PC-9 (cell line): ENCODE results near the gene CAPN10. TPM values are rescaled to one million over a fixed set of nuclear protein-coding genes. Genes with fewer than 3 reads are reported as not detected.
A peak's percentile ranks its signal among the peaks of the same experiment; 100 is the strongest.

Source experiments
- BruUV-seq: library from RNA; stranded (reverse); fragments of 400-500 nt; replicated peaks from 2 replicates; lab custom pipeline; 2021; lab: Mats Ljungman, UMichigan
- CTCF ChIA-PET: fragments of 300-600 bp; sonication (Branson Sonifier 250); formaldehyde crosslinking; loops from one replicate; lab custom pipeline; 2022; ENCODE audit warnings: antibody characterized with exemption; lab: Charles Lee
- POLR2A ChIA-PET: fragments of 300-600 bp; sonication (Branson Sonifier 250); formaldehyde crosslinking; loops from one replicate; lab custom pipeline; 2022; ENCODE audit warnings: antibody characterized with exemption; ENCODE audit not compliant: unreplicated experiment; lab: Charles Lee
- DNase-seq, 2 experiments: peaks; one replicate each; pipeline versions ENCODE4 v3.0.0 to v3.0.0-alpha.2; 2015 to 2022; ENCODE audit warnings: mixed read lengths in 1 of 2
- H2AFZ ChIP-seq: fragments of 200-600 bp; sonication (generic); 2 replicates; pipeline ENCODE4 v1.8.1; 2017; ENCODE audit warnings: antibody characterized with exemption
- H3F3A ChIP-seq: fragments of 200-600 bp; sonication (generic); 2 replicates; pipeline ENCODE4 v1.8.1; 2017; ENCODE audit warnings: antibody characterized with exemption, mild to moderate bottlenecking, low read depth; ENCODE audit not compliant: insufficient read depth
- H3K27ac ChIP-seq: fragments of 200-600 bp; sonication (generic); 2 replicates; pipeline ENCODE4 v1.6.1; 2016; ENCODE audit warnings: mixed run types
- H3K27me3 ChIP-seq: fragments of 200-600 bp; sonication (generic); 2 replicates; pipeline ENCODE4 v1.6.1; 2016; ENCODE audit warnings: low read depth, mixed run types; ENCODE audit not compliant: insufficient read depth
- H3K36me3 ChIP-seq: fragments of 200-600 bp; sonication (generic); 2 replicates; pipeline ENCODE4 v1.6.1; 2016; ENCODE audit warnings: low read depth, mixed run types
- H3K4me1 ChIP-seq: fragments of 200-600 bp; sonication (generic); replicated peaks from 2 replicates; pipeline ENCODE4 v1.6.1; 2016; ENCODE audit warnings: mixed run types; ENCODE audit not compliant: insufficient read depth
- H3K4me2 ChIP-seq: fragments of 200-600 bp; sonication (generic); 2 replicates; pipeline ENCODE4 v1.6.1; 2017; ENCODE audit warnings: mixed run types
- H3K4me3 ChIP-seq: fragments of 200-600 bp; sonication (generic); 2 replicates; pipeline ENCODE4 v1.6.1; 2016; ENCODE audit warnings: mixed run types
- H3K79me2 ChIP-seq: fragments of 200-600 bp; sonication (generic); 2 replicates; pipeline ENCODE4 v1.6.1; 2017; ENCODE audit warnings: low read depth, mixed run types
- H3K9me2 ChIP-seq: fragments of 200-600 bp; sonication (generic); 2 replicates; pipeline ENCODE4 v1.8.1; 2017; ENCODE audit warnings: mild to moderate bottlenecking; ENCODE audit not compliant: insufficient read depth
- H3K9me3 ChIP-seq: fragments of 200-600 bp; sonication (generic); 2 replicates; pipeline ENCODE4 v1.8.1; 2016; ENCODE audit warnings: low read depth; ENCODE audit not compliant: insufficient read depth
- H4K20me1 ChIP-seq: fragments of 200-600 bp; sonication (generic); 2 replicates; pipeline ENCODE4 v1.8.1; 2017; ENCODE audit not compliant: insufficient read depth
- CTCF ChIP-seq: fragments of 200-600 bp; sonication (generic); conservative IDR thresholded peaks from 2 replicates; pipeline ENCODE4 v1.6.1; 2017; ENCODE audit warnings: mixed run types, antibody characterized with exemption, mild to moderate bottlenecking, moderate library complexity
- EZH2 ChIP-seq: fragments of 200-600 bp; sonication (generic); IDR thresholded peaks from 2 replicates; pipeline ENCODE4 v1.8.0; 2017; ENCODE audit warnings: antibody characterized with exemption, low read depth
- intact Hi-C: fragments of 100-400 bp; cut with micrococcal nuclease; formaldehyde crosslinking; loops from one replicate; pipeline ENCODE4 v1.10.0; 2022; ENCODE audit not compliant: unreplicated experiment
- total RNA-seq: library from RNA; stranded (reverse); gene quantifications from 2 replicates; pipeline ENCODE4 v1.2.3, GENCODE V29; 2021

The CAPN10 gene
- total RNA-seq, 1 experiment from 2014 or later: 49.8 TPM

DNA sequence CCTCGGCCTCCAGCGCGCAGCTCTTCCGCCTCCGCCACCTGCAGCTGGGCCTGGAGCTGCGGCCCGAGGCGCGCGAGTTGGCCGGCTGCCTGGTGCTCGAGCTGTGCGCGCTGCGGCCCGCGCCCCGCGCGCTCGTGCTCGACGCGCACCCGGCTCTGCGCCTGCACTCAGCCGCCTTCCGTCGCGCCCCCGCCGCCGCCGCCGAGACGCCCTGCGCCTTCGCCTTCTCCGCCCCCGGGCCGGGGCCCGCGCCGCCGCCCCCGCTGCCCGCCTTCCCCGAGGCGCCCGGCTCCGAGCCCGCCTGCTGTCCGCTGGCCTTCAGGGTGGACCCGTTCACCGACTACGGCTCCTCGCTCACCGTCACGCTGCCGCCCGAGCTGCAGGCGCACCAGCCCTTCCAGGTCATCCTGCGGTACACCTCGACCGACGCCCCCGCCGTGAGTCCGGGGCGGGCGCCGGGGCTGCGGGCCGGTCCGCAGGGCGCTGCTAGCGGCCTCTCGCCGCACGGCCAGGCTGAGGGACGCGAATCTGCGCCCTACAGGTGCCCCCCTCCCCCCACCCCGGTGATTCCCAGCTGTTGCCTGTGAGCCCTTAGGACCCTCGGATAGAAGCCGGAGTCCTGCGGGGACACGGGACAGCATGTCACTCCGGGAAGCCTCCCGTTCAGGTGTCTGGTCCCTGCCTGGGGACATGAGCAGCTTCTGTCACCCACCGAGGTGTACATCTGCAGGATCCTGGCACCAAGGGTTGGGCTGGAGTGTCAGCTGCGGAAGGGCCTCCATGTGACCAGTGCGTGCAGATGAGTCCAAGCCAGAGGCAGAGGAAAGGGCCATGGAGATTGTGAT, 17.6 kb upstream of the CAPN10 start:
- H3K9me2 ChIP-seq: no peaks in the 10 kb centered on the region
- no TSS peak for BruUV-seq
- no peak overlapping the region for H2AFZ ChIP-seq
- H3K36me3 ChIP-seq: no peaks in the 10 kb centered on the region
- peak overlapping the region; percentile 99 for H3K4me2 ChIP-seq
- intact Hi-C loops: loop anchor here (5.0 to 10.0 kb wide), 7 partner anchors 57 to 504 kb away; partner anchors contain the start of gene GPC1
- H3K4me1 ChIP-seq: peaks cover 49% of the 10 kb centered on the region
- H3K9me3 ChIP-seq: no peaks in the 10 kb centered on the region
- CTCF ChIA-PET: interaction anchor here (0.6 to 0.8 kb wide), 3 partner anchors 8 to 802 kb away, joined by 3 to 9 read pairs (median 7); no protein-coding TSS in a partner anchor
- H4K20me1 ChIP-seq: peaks cover 44% of the 10 kb centered on the region
- TF ChIP-seq EZH2 (no peak), CTCF (no peak; the same call in 1 of the 2 replicates)
- POLR2A ChIA-PET: interaction anchor here (0.5 kb wide), 1 partner anchor 9 kb away, joined by 3 read pairs; no protein-coding TSS in a partner anchor
- peak in 1 of 2 experiments; percentile 76 for DNase-seq
- no peak overlapping the region for H3K27ac ChIP-seq
- peak overlapping the region; percentile 81 for H3K4me3 ChIP-seq
- H3K27me3 ChIP-seq: no peaks in the 10 kb centered on the region
- peaks cover 50% of the 10 kb centered on the region for H3K79me2 ChIP-seq
- peaks cover 18% of the 10 kb centered on the region for H3F3A ChIP-seq

- H2AFZ ChIP-seq: no peak overlapping the region
- no peak for TF ChIP-seq CTCF
- H3K79me2 ChIP-seq: peaks cover 43% of the 10 kb centered on the region
- H4K20me1 ChIP-seq: peaks cover 51% of the 10 kb centered on the region
- peaks cover 43% of the 10 kb centered on the region for H3K4me1 ChIP-seq
- DNase-seq: no peak
- H3K9me2 ChIP-seq: no peaks in the 10 kb centered on the region
- H3K9me3 ChIP-seq: no peaks in the 10 kb centered on the region
- no peaks in the 10 kb centered on the region for H3K27me3 ChIP-seq
- POLR2A ChIA-PET: interaction anchor here (0.5 kb wide), 1 partner anchor 9 kb away, joined by 3 read pairs; no protein-coding TSS in a partner anchor
- BruUV-seq: TSS peak; percentile 14
- peaks cover 15% of the 10 kb centered on the region for H3F3A ChIP-seq
- CTCF ChIA-PET: interaction anchor here (0.6 to 0.8 kb wide), 3 partner anchors 8 to 802 kb away, joined by 3 to 9 read pairs (median 7); no protein-coding TSS in a partner anchor
- H3K4me2 ChIP-seq: peak overlapping the region; percentile 99
- no peaks in the 10 kb centered on the region for H3K36me3 ChIP-seq
- H3K4me3 ChIP-seq: peak overlapping the region; percentile 81
- no peak overlapping the region for H3K27ac ChIP-seq
- intact Hi-C loops: loop anchor here (5.0 to 10.0 kb wide), 7 partner anchors 57 to 505 kb away; partner anchors contain the start of gene GPC1
Observed at GRCh38 chr2:240569523-240569997, 17.0 kb upstream of the CAPN10 start.

DNA sequence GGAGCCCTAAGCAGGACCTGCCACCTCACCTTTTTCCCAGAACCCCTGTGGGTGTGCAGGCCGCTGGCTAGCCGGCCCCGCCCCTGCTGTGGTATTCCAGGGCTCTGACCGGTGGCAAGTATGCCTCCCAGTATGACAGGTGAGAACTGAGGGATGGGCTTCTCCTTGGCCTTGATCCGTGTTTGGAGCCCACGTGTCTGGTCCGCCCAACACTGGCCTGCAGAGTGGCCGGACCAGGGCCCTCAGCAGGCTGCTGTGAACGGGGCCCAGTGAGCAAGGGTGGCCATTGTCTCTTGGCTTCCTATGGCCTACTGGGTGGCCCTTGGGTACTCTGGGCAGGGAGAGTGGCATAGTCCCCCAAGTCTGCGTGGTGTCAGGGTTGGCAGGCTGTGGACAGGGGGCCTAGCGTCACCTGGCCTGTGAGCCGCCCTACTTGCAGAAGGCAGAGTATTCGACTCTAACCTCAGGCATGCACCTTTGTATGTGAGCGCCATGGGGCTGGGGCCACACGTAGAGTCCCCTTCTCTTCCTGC, 16.5 kb upstream of the CAPN10 start:
- CTCF ChIA-PET: no interaction called here

More for the DNA sequence above, 16.5 kb upstream of the CAPN10 start:
- Histone ChIP-seq H3F3A (peaks cover 10% of the 10 kb centered on the region), H3K79me2 (peaks cover 38% of the 10 kb centered on the region), H3K36me3 (no peaks in the 10 kb centered on the region), H3K4me1 (peaks cover 38% of the 10 kb centered on the region), H3K27me3 (no peaks in the 10 kb centered on the region), H3K9me2 (no peaks in the 10 kb centered on the region), H3K4me2 (peak overlapping the region; percentile 99), H4K20me1 (peaks cover 51% of the 10 kb centered on the region), H3K9me3 (no peaks in the 10 kb centered on the region), H3K27ac (no peak overlapping the region), H2AFZ (no peak overlapping the region), H3K4me3 (peak overlapping the region; percentile 81; the same call in 1 of the 2 replicates)
- no TSS peak for BruUV-seq
- intact Hi-C loops: loop anchor here (5.0 to 10.0 kb wide), 7 partner anchors 58 to 505 kb away; partner anchors contain the start of gene GPC1
- DNase-seq: peak in 1 of 2 experiments; percentile 74
- no peak for TF ChIP-seq EZH2
- POLR2A ChIA-PET: no interaction called here
